ENCODE measurements around the gene RAB25.

RAB25 gene

GRCh38 chr1:156079762-156080161 lies 18.8 kb downstream of the RAB25 start:
- DNase-seq (ENCODE audit: low spot score) = no peak

GRCh38 chr1:156080241-156080862 lies 19.4 kb downstream of the RAB25 start:
- DNase-seq (ENCODE audit: low spot score) = no peak

GRCh38 chr1:156080863-156081179 lies 19.9 kb downstream of the RAB25 start:
- no peak for DNase-seq (ENCODE audit: low spot score)

- DNase-seq (ENCODE audit: low spot score) = no peak
These were observed 20.4 kb downstream of the RAB25 start for GRCh38 chr1:156081180-156081916.

GRCh38 chr1:156081917-156082308 lies 21.0 kb downstream of the RAB25 start:
- DNase-seq (ENCODE audit: low spot score) = no peak

GRCh38 chr1:156082309-156083091 lies 21.5 kb downstream of the RAB25 start, which contains the start of gene MEX3A:
TSS of gene MEX3A (minus strand) at chr1:156082465. CDS start at chr1:156081998, 467 bp downstream.
- DNase-seq (ENCODE audit: low spot score) = no peak

GRCh38 chr1:156083800-156084790 lies 23.1 kb downstream of the RAB25 start:
- no peak for DNase-seq (ENCODE audit: low spot score)

- DNase-seq (ENCODE audit: low spot score) = no peak
These were observed 25.3 kb downstream of the RAB25 start for GRCh38 chr1:156086256-156086662.

GRCh38 chr1:156089704-156090103 lies 28.7 kb downstream of the RAB25 start:
- no peak for DNase-seq (ENCODE audit: low spot score)

GRCh38 chr1:156090138-156090839 lies 29.3 kb downstream of the RAB25 start:
- DNase-seq (ENCODE audit: low spot score) = no peak

GRCh38 chr1:156090840-156091188 lies 29.9 kb downstream of the RAB25 start:
- DNase-seq (ENCODE audit: low spot score) = peak; percentile 93

GRCh38 chr1:156091610-156092009 lies 30.6 kb downstream of the RAB25 start:
- DNase-seq (ENCODE audit: low spot score) = no peak

GRCh38 chr1:156095906-156096508 lies 35.0 kb downstream of the RAB25 start:
- DNase-seq (ENCODE audit: low spot score) = no peak

GRCh38 chr1:156096640-156097391 lies 35.9 kb downstream of the RAB25 start:
- peak; percentile 90 for DNase-seq (ENCODE audit: low spot score)

GRCh38 chr1:156097499-156098178 lies 36.7 kb downstream of the RAB25 start:
- no peak for DNase-seq (ENCODE audit: low spot score)

GRCh38 chr1:156098784-156099183 lies 37.8 kb downstream of the RAB25 start:
- no peak for DNase-seq (ENCODE audit: low spot score)

GRCh38 chr1:156099282-156099681 lies 38.3 kb downstream of the RAB25 start:
- no peak for DNase-seq (ENCODE audit: low spot score)

- peak; percentile 58 for DNase-seq (ENCODE audit: low spot score)
These were observed 39.4 kb downstream of the RAB25 start for GRCh38 chr1:156100205-156100995.

GRCh38 chr1:156101880-156102279 lies 40.9 kb downstream of the RAB25 start:
- DNase-seq (ENCODE audit: low spot score) = no peak

Measured in hematopoietic multipotent progenitor cell treated with erythropoietin and hydrocortisone succinate and interleukin-3 and kit ligand, for 17 days (in vitro differentiated cells).